Adrenal gland (tissue), 12 donors: ENCODE measurements around the gene CLDN16. TPM values are rescaled to one million over a fixed set of nuclear protein-coding genes. Genes with fewer than 3 reads are reported as not detected.

ENCODE experiments used
- DNase-seq, 7 donors: peaks; one replicate each; pipeline ENCODE4 v3.0.0-alpha.2; 2019 to 2020
- H3K27ac ChIP-seq, 5 donors: fragments of 200-600 bp; sonication (generic) in 4 of 5; 1 replicate in 3 of 5; 2 replicates in 2 of 5; pipeline versions ENCODE4 v1.5.1 to v1.8.0; 2016 to 2020; ENCODE audit warnings: mild to moderate bottlenecking in 1 of 5
- H3K27me3 ChIP-seq: fragments of 200-600 bp; 2 replicates; pipeline ENCODE4 v1.8.0; 2021
- H3K36me3 ChIP-seq, 2 donors: fragments of 200-600 bp; replicated peaks in 1 of 2; 1 replicate in 1 of 2; 2 replicates in 1 of 2; pipeline versions ENCODE4 v1.5.1 to v1.8.0; 2018 to 2022
- H3K4me1 ChIP-seq, 2 donors: fragments of 200-600 bp; replicated peaks in 1 of 2; 1 replicate in 1 of 2; 2 replicates in 1 of 2; pipeline versions ENCODE4 v1.5.1 to v1.8.0; 2018 to 2021
- H3K4me3 ChIP-seq, 4 donors: fragments of 200-600 bp; sonication (generic) in 3 of 4; one replicate each; pipeline ENCODE4 v1.5.1; 2016 to 2018
- H3K9me3 ChIP-seq, 3 donors: fragments of 200-600 bp; sonication (generic) in 1 of 3; replicated peaks in 1 of 3; 1 replicate in 2 of 3; 2 replicates in 1 of 3; pipeline versions ENCODE4 v1.5.1 to v1.8.0; 2016 to 2021
- CTCF ChIP-seq, 6 experiments: fragments of 450-650 bp in 4 of 6; fragments of 200-600 bp in 2 of 6; sonication (generic) in 1 of 6; IDR thresholded peaks; 1 replicate in 5 of 6; 2 replicates in 1 of 6; pipeline versions ENCODE4 v1.5.1 to v1.8.0; 2016 to 2021; ENCODE audit warnings: antibody characterized with exemption in 6 of 6, mild to moderate bottlenecking in 2 of 6, moderate library complexity in 1 of 6
- POLR2A ChIP-seq, 2 donors: fragments of 450-650 bp; IDR thresholded peaks; one replicate each; pipeline ENCODE4 v1.6.1; 2017; ENCODE audit warnings: antibody characterized with exemption in 2 of 2, mild to moderate bottlenecking in 2 of 2, moderate library complexity in 1 of 2
- WGBS, 4 donors: extraction: QIAGEN DNeasy Blood & Tissue Kit in 2 of 4; methylation state at CpG; one replicate each; pipeline versions ENCODE4 v1.1.5 to v1.1.7; 2013 to 2017; 5-methylcytosine and 5-hydroxymethylcytosine counted together
- intact Hi-C, 2 donors: fragments of 100-400 bp; cut with DNase I; formaldehyde crosslinking; loops; one replicate each; pipeline versions ENCODE4 v1.14.1 to v1.15.0; 2022 to 2023
- polyA plus RNA-seq, 3 donors: library from polyadenylated mRNA; stranded (reverse); fragments of 200-250 nt in 2 of 3; fragments of 350-450 nt in 1 of 3; fragmentation: Illumina TruSeq in 1 of 3; extraction: RNeasy Lipid Tissue Mini Kit (QIAGEN cat#74804) in 1 of 3; gene quantifications; one replicate each; pipeline ENCODE4 v1.2.3, GENCODE V29; 2013 to 2014
- total RNA-seq, 9 donors: library from RNA; depleted of rRNA in 4 of 9; stranded (reverse); fragments of >200 nt in 4 of 9; fragments of 120-200 nt in 1 of 9; fragmentation: NEBNext Ultra II Directional in 1 of 9; extraction: Animal tissue kit (Norgen Biotek cat#: 25700) in 1 of 9; gene quantifications; one replicate each; pipeline versions ENCODE4 v1.1.0 to v1.2.4, GENCODE V29; 2013 to 2023
- donor health status: healthy with polysubstance abuse.
- donor health status: Bipolar disorder and iron deficiency.
- donor health status: DM: yes; HTN: yes; CAD: no.
- donor health status: DM: no; HTN: no; CAD: no.
- donor health status: DM: no; HTN: no; CAD: no.
- donor health status: DM: yes; HTN: yes; CAD: no.

CLDN16 gene
- total and polyA plus RNA-seq, 12 donors = 0.20 to 2.9 (median 0.71) TPM

GRCh38 chr3:190442240-190442639 lies 54.3 kb downstream of the CLDN16 start:
- no peak for TF ChIP-seq CTCF (IDR thresholded peaks at IDR 0.05)
- TF ChIP-seq POLR2A (IDR thresholded peaks at IDR 0.05) = no peak
- Histone ChIP-seq H3K27ac (no peak overlapping the region), H3K4me1 (peaks cover 0 to 15% of the 10 kb centered on the region in 2 donors), H3K4me3 (no peak overlapping the region), H3K36me3 (no peaks in the 10 kb centered on the region), H3K27me3 (no peaks in the 10 kb centered on the region), H3K9me3 (no peaks in the 10 kb centered on the region)
- no peak for DNase-seq
- intact Hi-C loops = no loop called here
- 86 to 100% (median 97%) methylated on average over 1 of the region's 1 CpG for WGBS, 4 donors

- H3K4me1 ChIP-seq = peaks cover 0 to 21% of the 10 kb centered on the region in 2 donors
- no peaks in the 10 kb centered on the region for H3K27me3 ChIP-seq
- peak in 1 of 7 donors; percentile 22 for DNase-seq
- 52 to 62% (median 57%) methylated on average over 3 of the region's 3 CpGs for WGBS, 4 donors
- intact Hi-C loops = no loop called here
- TF ChIP-seq CTCF (IDR thresholded peaks at IDR 0.05) = peak; percentile 16 to 47 (median 34)
- no peak for TF ChIP-seq POLR2A (IDR thresholded peaks at IDR 0.05)
- no peaks in the 10 kb centered on the region for H3K36me3 ChIP-seq
- H3K4me3 ChIP-seq = no peak overlapping the region
- H3K27ac ChIP-seq = no peak overlapping the region
- H3K9me3 ChIP-seq = no peaks in the 10 kb centered on the region
These were observed 55.3 kb downstream of the CLDN16 start for GRCh38 chr3:190443257-190443656.

GRCh38 chr3:190444006-190444405 lies 56.0 kb downstream of the CLDN16 start:
- intact Hi-C loops = no loop called here
- no peak for TF ChIP-seq POLR2A (IDR thresholded peaks at IDR 0.05)
- Histone ChIP-seq H3K36me3 (no peaks in the 10 kb centered on the region), H3K9me3 (no peaks in the 10 kb centered on the region), H3K27ac (no peak overlapping the region), H3K4me1 (peaks cover 0 to 21% of the 10 kb centered on the region in 2 donors), H3K4me3 (no peak overlapping the region), H3K27me3 (no peaks in the 10 kb centered on the region)
- 85 to 91% (median 89%) methylated on average over 6 of the region's 6 CpGs for WGBS, 4 donors
- DNase-seq = no peak

GRCh38 chr3:190444576-190445145 lies 56.7 kb downstream of the CLDN16 start:
- no peak for TF ChIP-seq CTCF (IDR thresholded peaks at IDR 0.05)
- no peak for TF ChIP-seq POLR2A (IDR thresholded peaks at IDR 0.05)
- no peak overlapping the region for H3K4me3 ChIP-seq
- no peak overlapping the region for H3K27ac ChIP-seq
- H3K36me3 ChIP-seq = no peaks in the 10 kb centered on the region
- no peaks in the 10 kb centered on the region for H3K27me3 ChIP-seq
- DNase-seq = no peak
- H3K4me1 ChIP-seq = peaks cover 0 to 21% of the 10 kb centered on the region in 2 donors
- intact Hi-C loops = no loop called here
- 81 to 96% (median 95%) methylated on average over 3 of the region's 3 CpGs for WGBS, 4 donors
- H3K9me3 ChIP-seq = no peaks in the 10 kb centered on the region
